VCaP (cell line): ENCODE measurements around the gene STIL.

Experiments used
- H3K27ac ChIP-seq: fragments of 450-650 bp; 2 replicates; pipeline ENCODE4 v1.5.1; 2017
- CTCF ChIP-seq: fragments of 450-650 bp; conservative IDR thresholded peaks from 2 replicates; pipeline ENCODE4 v1.5.1; 2017; ENCODE audit warnings: mild to moderate bottlenecking, moderate library complexity

Gene STIL

GRCh38 chr1:47338249-47339077, 24.5 kb upstream of the STIL start:
- TF ChIP-seq CTCF, result no peak
- H3K27ac ChIP-seq, result peak overlapping the region; percentile 19; the same call in 1 of the 2 replicates

- TF ChIP-seq CTCF, result no peak
- H3K27ac ChIP-seq, result no peak overlapping the region
These were observed 23.4 kb upstream of the STIL start for GRCh38 chr1:47337350-47337749.

- no peak for TF ChIP-seq CTCF
- H3K27ac ChIP-seq, result peak overlapping the region; percentile 96
These were observed 21.0 kb upstream of the STIL start for GRCh38 chr1:47334765-47335435.

GRCh38 chr1:47333922-47334764, 20.2 kb upstream of the STIL start:
- TF ChIP-seq CTCF, result no peak
- H3K27ac ChIP-seq, result peak overlapping the region; percentile 96

GRCh38 chr1:47333578-47333921, 19.6 kb upstream of the STIL start, which contains the start of gene CMPK1:
Gene CMPK1, plus strand, starts transcription at chr1:47333790. Its CDS starts 156 bp downstream, at chr1:47333946.
- peak; percentile 24 for TF ChIP-seq CTCF
- H3K27ac ChIP-seq, result peak within 1 kb of the TSS; percentile 96

- H3K27ac ChIP-seq, result peak overlapping the region; percentile 96
- no peak for TF ChIP-seq CTCF
These were observed 19.0 kb upstream of the STIL start for GRCh38 chr1:47332779-47333577.
